Kidney (tissue), 14 donors: ENCODE measurements around the gene PDSS2. TPM values are rescaled to one million over a fixed set of nuclear protein-coding genes. Genes with fewer than 3 reads are reported as not detected.

Experiments used
- DNase-seq, 5 donors: peaks; one replicate each; pipeline ENCODE4 v3.0.0-alpha.2; 2013 to 2020
- FAIRE-seq: peaks from 2 replicates; lab custom pipeline; 2012; peaks lifted over from hg19 to GRCh38; lab: Jason Lieb, UNC
- H3K27ac ChIP-seq, 2 donors: one replicate each; pipeline ENCODE4 v1.7.0; 2013; ENCODE audit warnings: low read depth in 2 of 2, low read length in 2 of 2, inconsistent platforms in 1 of 2
- H3K27me3 ChIP-seq: one replicate; pipeline ENCODE4 v1.7.1; 2013; ENCODE audit warnings: low read length, inconsistent platforms; ENCODE audit not compliant: control insufficient read depth, insufficient read depth
- H3K36me3 ChIP-seq, 3 donors: one replicate each; pipeline versions ENCODE4 v1.7.0 to v1.7.1; 2013; ENCODE audit warnings: low read length in 3 of 3, control low read depth in 1 of 3, inconsistent platforms in 1 of 3; ENCODE audit not compliant: insufficient read depth in 3 of 3, control insufficient read depth in 2 of 3
- H3K4me1 ChIP-seq, 3 donors: one replicate each; pipeline versions ENCODE4 v1.7.0 to v1.7.1; 2013; ENCODE audit warnings: low read length in 3 of 3, inconsistent platforms in 1 of 3, low read depth in 1 of 3; ENCODE audit not compliant: control insufficient read depth in 2 of 3, insufficient read depth in 2 of 3
- H3K4me3 ChIP-seq, 3 donors: one replicate each; pipeline versions ENCODE4 v1.7.0 to v1.8.1; 2013; ENCODE audit warnings: low read length in 3 of 3, control low read depth in 1 of 3, inconsistent platforms in 1 of 3
- H3K9ac ChIP-seq, 3 donors: one replicate each; pipeline versions ENCODE4 v1.7.0 to v1.7.1; 2013; ENCODE audit warnings: low read length in 3 of 3, control low read depth in 1 of 3, inconsistent platforms in 1 of 3
- H3K9me3 ChIP-seq, 3 donors: one replicate each; pipeline versions ENCODE4 v1.7.0 to v1.7.1; 2013; ENCODE audit warnings: low read length in 3 of 3, control low read depth in 1 of 3, inconsistent platforms in 1 of 3; ENCODE audit not compliant: control insufficient read depth in 2 of 3, insufficient read depth in 1 of 3
- CTCF ChIP-seq: IDR thresholded peaks from 3 replicates; pipeline ENCODE4 v1.5.1; 2012; ENCODE audit warnings: mild to moderate bottlenecking, moderate library complexity, borderline replicate concordance; ENCODE audit not compliant: insufficient read depth; ENCODE audit errors: extremely low read depth
- intact Hi-C: fragments of 100-400 bp; cut with DNase I; formaldehyde crosslinking; loops from one replicate; pipeline ENCODE4 v1.11.1; 2022
- polyA plus RNA-seq: library from polyadenylated mRNA; stranded (reverse); fragments of 350-450 nt; fragmentation: Illumina TruSeq; extraction: RNeasy Lipid Tissue Mini Kit (QIAGEN cat#74804); gene quantifications from one replicate; pipeline ENCODE4 v1.2.3, GENCODE V29; 2014; ENCODE audit warnings: low read depth, low replicate concordance; ENCODE audit not compliant: insufficient read depth
- total RNA-seq: library from RNA; stranded (reverse); fragmentation: NEBNext Ultra II Directional; extraction: Animal tissue kit (Norgen Biotek cat#: 25700); gene quantifications from one replicate; pipeline ENCODE4 v1.2.1, GENCODE V29; 2021
- donor health status: control.
- donor health status: control.
- donor health status: control.
- donor health status: control.
- donor health status: control.
- donor health status: DM: yes; HTN: yes; CAD: no.
- donor health status: Normal renal cell carcinoma (clear cell type).

PDSS2 gene
- total and polyA plus RNA-seq, 2 donors from 2014 or later: 16.4 to 20.7 TPM

- peak overlapping the region in 2 of 3 donors; percentile 28 to 70 for H3K9ac ChIP-seq
- no peak for TF ChIP-seq CTCF
- intact Hi-C loops: no loop called here
Measured at GRCh38 chr6:107488875-107489635, 29.7 kb upstream of the PDSS2 start.

GRCh38 chr6:107488174-107488874, 29.0 kb upstream of the PDSS2 start:
- no peak for TF ChIP-seq CTCF
- intact Hi-C loops: no loop called here
- H3K4me3 ChIP-seq: peak overlapping the region; percentile 65 to 76 (median 73)
- H3K27ac ChIP-seq: peak overlapping the region in 1 of 2 donors; percentile 54
- no peaks in the 10 kb centered on the region for H3K9me3 ChIP-seq
- H3K27me3 ChIP-seq: peaks cover 4% of the 10 kb centered on the region
- no peaks in the 10 kb centered on the region for H3K36me3 ChIP-seq
- peak overlapping the region in 2 of 3 donors; percentile 28 to 70 for H3K9ac ChIP-seq
- DNase-seq: peak; percentile 24 to 61 (median 29)
- FAIRE-seq: no peak
- H3K4me1 ChIP-seq: peaks cover under 1 to 11% (median 10%) of the 10 kb centered on the region in 3 donors

More at GRCh38 chr6:107488875-107489635, 29.7 kb upstream of the PDSS2 start:
- Histone ChIP-seq H3K36me3 (no peaks in the 10 kb centered on the region), H3K27me3 (peaks cover 4% of the 10 kb centered on the region), H3K27ac (peak overlapping the region; percentile 29 to 54), H3K4me3 (peak overlapping the region; percentile 65 to 76 (median 73)), H3K4me1 (peaks cover 2 to 13% (median 10%) of the 10 kb centered on the region in 3 donors), H3K9me3 (no peaks in the 10 kb centered on the region)
- FAIRE-seq (no peak), DNase-seq (peak; percentile 74 to 87 (median 83))

- Histone ChIP-seq H3K9ac (no peak overlapping the region), H3K4me1 (peaks cover 0 to 8% (median 4%) of the 10 kb centered on the region in 3 donors), H3K36me3 (no peaks in the 10 kb centered on the region), H3K27ac (no peak overlapping the region), H3K4me3 (no peak overlapping the region), H3K27me3 (peaks cover 4% of the 10 kb centered on the region), H3K9me3 (no peaks in the 10 kb centered on the region)
- no peak for DNase-seq
- no peak for TF ChIP-seq CTCF
- no peak for FAIRE-seq
- intact Hi-C loops: no loop called here
Measured at GRCh38 chr6:107485157-107485556, 25.8 kb upstream of the PDSS2 start.
